ENCODE data around the gene SV2B.

The SV2B gene

DNA sequence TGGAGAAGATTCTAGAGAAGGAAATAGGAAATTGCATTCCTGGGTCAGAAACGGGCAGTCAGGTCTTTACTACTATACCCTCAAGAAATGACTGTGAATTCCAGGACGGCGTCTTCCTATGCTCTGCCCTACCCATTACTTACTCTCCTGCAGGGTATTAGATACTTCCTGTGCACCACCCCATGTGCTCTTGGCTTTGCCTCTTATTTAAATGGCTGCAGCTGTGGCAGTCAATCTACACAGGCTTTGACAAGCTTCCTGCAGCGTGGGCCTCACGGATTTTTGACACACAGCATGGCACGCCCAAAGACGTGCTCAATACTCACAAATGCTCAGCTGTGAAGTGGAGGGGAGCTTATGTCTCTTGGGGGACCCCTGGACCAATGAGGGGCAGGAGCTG is 206.1 kb downstream of the SV2B start:
- TF ChIP-seq, protein P1, sequence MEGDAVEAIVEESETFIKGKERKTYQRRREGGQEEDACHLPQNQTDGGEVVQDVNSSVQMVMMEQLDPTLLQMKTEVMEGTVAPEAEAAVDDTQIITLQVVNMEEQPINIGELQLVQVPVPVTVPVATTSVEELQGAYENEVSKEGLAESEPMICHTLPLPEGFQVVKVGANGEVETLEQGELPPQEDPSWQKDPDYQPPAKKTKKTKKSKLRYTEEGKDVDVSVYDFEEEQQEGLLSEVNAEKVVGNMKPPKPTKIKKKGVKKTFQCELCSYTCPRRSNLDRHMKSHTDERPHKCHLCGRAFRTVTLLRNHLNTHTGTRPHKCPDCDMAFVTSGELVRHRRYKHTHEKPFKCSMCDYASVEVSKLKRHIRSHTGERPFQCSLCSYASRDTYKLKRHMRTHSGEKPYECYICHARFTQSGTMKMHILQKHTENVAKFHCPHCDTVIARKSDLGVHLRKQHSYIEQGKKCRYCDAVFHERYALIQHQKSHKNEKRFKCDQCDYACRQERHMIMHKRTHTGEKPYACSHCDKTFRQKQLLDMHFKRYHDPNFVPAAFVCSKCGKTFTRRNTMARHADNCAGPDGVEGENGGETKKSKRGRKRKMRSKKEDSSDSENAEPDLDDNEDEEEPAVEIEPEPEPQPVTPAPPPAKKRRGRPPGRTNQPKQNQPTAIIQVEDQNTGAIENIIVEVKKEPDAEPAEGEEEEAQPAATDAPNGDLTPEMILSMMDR (conservative IDR thresholded peaks at IDR 0.05), result no peak
- TF ChIP-seq ZFX (IDR thresholded peaks at IDR 0.05), result no peak
- H3K27ac ChIP-seq, result no peak overlapping the region

DNA sequence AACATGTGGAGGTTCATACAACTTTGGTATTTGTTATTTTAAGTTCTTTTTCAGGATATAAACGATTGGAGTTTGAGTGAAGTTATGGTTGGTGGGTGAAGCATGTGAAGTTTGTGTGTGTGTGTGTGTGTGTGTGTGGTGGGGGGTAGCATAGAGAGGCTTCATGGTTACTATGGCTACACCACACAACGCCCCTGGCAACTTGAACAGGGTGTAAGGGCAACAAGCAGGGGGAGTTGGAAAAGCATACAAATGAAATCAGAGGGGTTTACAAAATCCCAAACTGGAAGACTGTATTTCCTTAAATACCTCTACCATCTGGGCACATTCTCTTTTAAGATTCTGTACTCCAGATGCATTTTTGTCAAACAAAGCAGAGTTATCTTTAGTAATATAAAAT is 207.5 kb downstream of the SV2B start:
- no peak for TF ChIP-seq ZFX (IDR thresholded peaks at IDR 0.05)
- TF ChIP-seq, protein P1 (conservative IDR thresholded peaks at IDR 0.05), result no peak
- no peak overlapping the region for H3K27ac ChIP-seq

DNA sequence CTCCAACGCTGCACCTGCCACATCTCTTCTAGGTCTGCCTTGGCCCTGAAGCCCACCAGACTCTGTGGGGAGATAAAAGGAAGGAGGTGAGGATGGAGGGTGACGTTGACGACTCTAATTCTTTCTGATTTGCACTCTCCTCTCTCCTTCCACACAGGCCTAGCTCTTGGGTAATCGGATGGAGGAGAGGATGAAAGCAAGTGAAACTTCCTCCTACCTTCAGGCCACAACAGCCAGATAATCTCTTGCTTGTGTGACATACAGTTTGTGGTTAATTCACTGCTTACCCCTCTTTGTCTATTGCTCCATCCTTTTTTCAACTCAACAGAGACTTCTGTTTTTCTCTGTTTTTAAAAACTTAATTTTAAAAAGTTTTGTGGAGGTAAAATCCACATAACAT is 208.1 kb downstream of the SV2B start:
- TF ChIP-seq ZFX (IDR thresholded peaks at IDR 0.05), result no peak
- TF ChIP-seq, protein P1 (conservative IDR thresholded peaks at IDR 0.05), result no peak
- no peak overlapping the region for H3K27ac ChIP-seq

DNA sequence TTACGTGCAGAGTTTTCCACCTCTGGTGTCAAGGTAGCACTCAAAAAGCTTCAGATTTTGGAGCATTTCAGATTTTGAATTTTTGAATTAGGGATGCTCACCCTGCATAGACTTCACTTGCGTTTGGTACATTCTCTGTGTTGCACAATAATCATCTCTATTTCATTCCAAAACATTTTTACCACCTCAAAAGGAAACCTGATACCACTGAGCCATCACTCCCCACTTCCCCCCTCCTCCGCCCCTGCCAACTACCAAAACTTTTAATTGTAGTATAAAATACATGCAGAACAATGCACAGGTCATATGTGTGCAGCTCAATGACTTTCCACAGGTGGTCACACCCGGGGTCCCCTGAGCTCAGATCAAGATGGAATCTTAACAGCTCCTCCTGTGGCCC is 208.8 kb downstream of the SV2B start:
- no peak overlapping the region for H3K27ac ChIP-seq
- no peak for TF ChIP-seq ZFX (IDR thresholded peaks at IDR 0.05)
- TF ChIP-seq, protein P1 (conservative IDR thresholded peaks at IDR 0.05), result no peak

DNA sequence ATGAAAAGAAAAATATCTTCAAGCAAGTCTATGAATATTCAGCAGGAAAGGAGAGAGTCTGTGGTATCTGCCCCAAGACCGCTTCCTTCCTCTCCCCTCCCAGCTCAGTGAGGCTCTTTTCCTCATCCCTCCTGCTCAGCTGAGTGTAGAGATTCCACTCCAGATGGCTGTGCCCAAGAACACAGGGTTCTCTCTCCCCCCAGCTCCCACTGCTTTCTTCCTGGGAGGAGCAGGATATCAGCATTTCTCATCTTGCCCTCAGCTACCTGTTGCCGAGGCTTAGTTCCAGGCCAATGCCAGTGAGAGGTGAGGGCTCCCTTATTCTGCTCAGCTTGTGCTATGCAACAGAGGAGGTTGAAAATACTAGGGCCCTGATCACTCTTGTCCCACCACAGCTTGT is 211.9 kb downstream of the SV2B start:
- no peak overlapping the region for H3K27ac ChIP-seq
- TF ChIP-seq, protein P1 (conservative IDR thresholded peaks at IDR 0.05), result no peak
- no peak for TF ChIP-seq ZFX (IDR thresholded peaks at IDR 0.05)

DNA sequence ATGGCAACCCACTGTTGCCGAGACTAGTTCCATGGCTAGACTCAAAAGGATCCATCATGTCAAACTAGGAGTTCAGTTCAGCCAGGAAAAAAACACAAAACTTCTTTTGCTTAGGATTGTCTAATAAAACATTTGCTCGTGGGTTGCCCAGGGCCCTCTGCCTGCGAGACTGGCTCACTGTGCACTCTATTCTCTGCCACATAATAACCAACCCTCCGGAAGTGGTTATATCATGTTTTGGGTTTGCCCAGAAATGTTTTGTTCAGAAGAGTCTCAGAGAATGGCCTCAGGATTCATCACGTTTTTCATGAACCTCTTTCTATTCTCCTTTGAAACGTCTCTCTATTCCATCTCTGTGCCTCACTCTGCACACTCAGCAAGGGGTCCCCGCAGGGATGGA is 216.1 kb downstream of the SV2B start:
- no peak for TF ChIP-seq ZFX (IDR thresholded peaks at IDR 0.05)
- TF ChIP-seq, protein P1 (conservative IDR thresholded peaks at IDR 0.05), result no peak
- H3K27ac ChIP-seq, result no peak overlapping the region

DNA sequence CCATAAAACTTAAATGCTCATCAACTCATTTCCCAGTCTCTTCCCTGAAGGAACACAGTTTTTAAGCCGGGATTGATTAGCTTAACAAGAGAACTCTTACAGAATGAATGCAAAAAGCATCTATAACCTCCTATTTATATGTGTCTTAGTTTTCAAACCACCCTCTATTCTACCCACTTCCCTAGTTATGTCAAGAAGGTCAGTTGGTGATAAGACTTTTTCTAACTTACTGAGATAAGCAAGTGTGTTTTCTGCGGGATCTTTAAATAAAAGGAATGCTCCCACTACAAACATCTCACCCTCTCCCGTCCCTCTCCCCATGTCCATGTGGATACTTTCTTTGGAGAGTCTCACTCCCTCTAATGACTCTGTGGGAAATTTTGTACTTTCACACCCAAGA is 218.5 kb downstream of the SV2B start:
- TF ChIP-seq, protein P1 (conservative IDR thresholded peaks at IDR 0.05), result no peak
- TF ChIP-seq ZFX (IDR thresholded peaks at IDR 0.05), result no peak
- no peak overlapping the region for H3K27ac ChIP-seq

Measured in C4-2B (cell line).